Adrenal gland (tissue), 12 donors: Measurements from ENCODE around the gene CTBP2. TPM values are rescaled to one million over a fixed set of nuclear protein-coding genes. Genes with fewer than 3 reads are reported as not detected.

Experiments used
- DNase-seq, 7 donors: peaks; one replicate each; pipeline ENCODE4 v3.0.0-alpha.2; 2019 to 2020
- H3K27ac ChIP-seq, 5 donors: fragments of 200-600 bp; sonication (generic) in 4 of 5; 1 replicate in 3 of 5; 2 replicates in 2 of 5; pipeline versions ENCODE4 v1.5.1 to v1.8.0; 2016 to 2020; ENCODE audit warnings: mild to moderate bottlenecking in 1 of 5
- H3K27me3 ChIP-seq: fragments of 200-600 bp; 2 replicates; pipeline ENCODE4 v1.8.0; 2021
- H3K36me3 ChIP-seq, 2 donors: fragments of 200-600 bp; replicated peaks in 1 of 2; 1 replicate in 1 of 2; 2 replicates in 1 of 2; pipeline versions ENCODE4 v1.5.1 to v1.8.0; 2018 to 2022
- H3K4me1 ChIP-seq, 2 donors: fragments of 200-600 bp; replicated peaks in 1 of 2; 1 replicate in 1 of 2; 2 replicates in 1 of 2; pipeline versions ENCODE4 v1.5.1 to v1.8.0; 2018 to 2021
- H3K4me3 ChIP-seq, 4 donors: fragments of 200-600 bp; sonication (generic) in 3 of 4; one replicate each; pipeline ENCODE4 v1.5.1; 2016 to 2018
- H3K9me3 ChIP-seq, 3 donors: fragments of 200-600 bp; sonication (generic) in 1 of 3; replicated peaks in 1 of 3; 1 replicate in 2 of 3; 2 replicates in 1 of 3; pipeline versions ENCODE4 v1.5.1 to v1.8.0; 2016 to 2021
- CTCF ChIP-seq, 6 experiments: fragments of 450-650 bp in 4 of 6; fragments of 200-600 bp in 2 of 6; sonication (generic) in 1 of 6; IDR thresholded peaks; 1 replicate in 5 of 6; 2 replicates in 1 of 6; pipeline versions ENCODE4 v1.5.1 to v1.8.0; 2016 to 2021; ENCODE audit warnings: antibody characterized with exemption in 6 of 6, mild to moderate bottlenecking in 2 of 6, moderate library complexity in 1 of 6
- POLR2A ChIP-seq, 2 donors: fragments of 450-650 bp; IDR thresholded peaks; one replicate each; pipeline ENCODE4 v1.6.1; 2017; ENCODE audit warnings: antibody characterized with exemption in 2 of 2, mild to moderate bottlenecking in 2 of 2, moderate library complexity in 1 of 2
- WGBS, 4 donors: extraction: QIAGEN DNeasy Blood & Tissue Kit in 2 of 4; methylation state at CpG; one replicate each; pipeline versions ENCODE4 v1.1.5 to v1.1.7; 2013 to 2017; 5-methylcytosine and 5-hydroxymethylcytosine counted together
- intact Hi-C, 2 donors: fragments of 100-400 bp; cut with DNase I; formaldehyde crosslinking; loops; one replicate each; pipeline versions ENCODE4 v1.14.1 to v1.15.0; 2022 to 2023
- polyA plus RNA-seq, 3 donors: library from polyadenylated mRNA; stranded (reverse); fragments of 200-250 nt in 2 of 3; fragments of 350-450 nt in 1 of 3; fragmentation: Illumina TruSeq in 1 of 3; extraction: RNeasy Lipid Tissue Mini Kit (QIAGEN cat#74804) in 1 of 3; gene quantifications; one replicate each; pipeline ENCODE4 v1.2.3, GENCODE V29; 2013 to 2014
- total RNA-seq, 9 donors: library from RNA; depleted of rRNA in 4 of 9; stranded (reverse); fragments of >200 nt in 4 of 9; fragments of 120-200 nt in 1 of 9; fragmentation: NEBNext Ultra II Directional in 1 of 9; extraction: Animal tissue kit (Norgen Biotek cat#: 25700) in 1 of 9; gene quantifications; one replicate each; pipeline versions ENCODE4 v1.1.0 to v1.2.4, GENCODE V29; 2013 to 2023
- donor health status: healthy with polysubstance abuse.
- donor health status: Bipolar disorder and iron deficiency.
- donor health status: DM: yes; HTN: yes; CAD: no.
- donor health status: DM: no; HTN: no; CAD: no.
- donor health status: DM: no; HTN: no; CAD: no.
- donor health status: DM: yes; HTN: yes; CAD: no.

Gene CTBP2
- total and polyA plus RNA-seq, 12 donors: 25.3 to 66.5 (median 45.7) TPM

GRCh38 chr10:125064681-125065492 lies 95.5 kb downstream of the CTBP2 start:
- TF ChIP-seq CTCF (IDR thresholded peaks at IDR 0.05) (no peak), POLR2A (IDR thresholded peaks at IDR 0.05) (no peak)
- Histone ChIP-seq H3K27me3 (no peaks in the 10 kb centered on the region), H3K4me1 (peaks cover 22 to 59% of the 10 kb centered on the region in 2 donors), H3K27ac (peak overlapping the region in 4 of 5 donors; percentile 9 to 95 (median 58)), H3K36me3 (no peaks in the 10 kb centered on the region), H3K4me3 (no peak overlapping the region), H3K9me3 (no peaks in the 10 kb centered on the region)
- intact Hi-C loops: loop anchor here in 1 of 2 donors (5.0 kb wide), 1 partner anchor 73 kb away; no protein-coding TSS in a partner anchor
- WGBS, 4 donors: 41 to 51% (median 49%) methylated on average over 8 of the region's 8 CpGs
- no peak for DNase-seq

- no peak for DNase-seq
- H3K27me3 ChIP-seq: no peaks in the 10 kb centered on the region
- WGBS, 4 donors: 88 to 92% (median 91%) methylated on average over 23 of the region's 23 CpGs
- no peaks in the 10 kb centered on the region for H3K9me3 ChIP-seq
- intact Hi-C loops: loop anchor here in 1 of 2 donors (5.0 kb wide), 1 partner anchor 71 kb away; no protein-coding TSS in a partner anchor
- H3K27ac ChIP-seq: peak overlapping the region in 2 of 5 donors; percentile 81 to 95
- H3K36me3 ChIP-seq: no peaks in the 10 kb centered on the region
- peaks cover 26 to 67% of the 10 kb centered on the region in 2 donors for H3K4me1 ChIP-seq
- no peak overlapping the region for H3K4me3 ChIP-seq
- TF ChIP-seq POLR2A (IDR thresholded peaks at IDR 0.05) (no peak), CTCF (IDR thresholded peaks at IDR 0.05) (no peak)
These were observed 97.0 kb downstream of the CTBP2 start for GRCh38 chr10:125063256-125063925.

GRCh38 chr10:125062914-125063230 lies 97.5 kb downstream of the CTBP2 start:
- 61 to 77% (median 72%) methylated on average over 8 to 9 of the region's 9 CpGs for WGBS, 4 donors
- TF ChIP-seq CTCF (IDR thresholded peaks at IDR 0.05) (no peak), POLR2A (IDR thresholded peaks at IDR 0.05) (no peak)
- H3K27ac ChIP-seq: peak overlapping the region in 2 of 5 donors; percentile 81 to 95
- DNase-seq: no peak
- no peaks in the 10 kb centered on the region for H3K27me3 ChIP-seq
- no peak overlapping the region for H3K4me3 ChIP-seq
- intact Hi-C loops: loop anchor here in 1 of 2 donors (5.0 kb wide), 1 partner anchor 71 kb away; no protein-coding TSS in a partner anchor
- H3K36me3 ChIP-seq: no peaks in the 10 kb centered on the region
- no peaks in the 10 kb centered on the region for H3K9me3 ChIP-seq
- peaks cover 32 to 72% of the 10 kb centered on the region in 2 donors for H3K4me1 ChIP-seq

GRCh38 chr10:125062227-125062913 lies 98.0 kb downstream of the CTBP2 start:
- H3K27me3 ChIP-seq: no peaks in the 10 kb centered on the region
- DNase-seq: no peak
- peak overlapping the region in 2 of 5 donors; percentile 81 to 95 for H3K27ac ChIP-seq
- peaks cover 34 to 76% of the 10 kb centered on the region in 2 donors for H3K4me1 ChIP-seq
- TF ChIP-seq CTCF (IDR thresholded peaks at IDR 0.05): no peak
- TF ChIP-seq POLR2A (IDR thresholded peaks at IDR 0.05): no peak
- no peaks in the 10 kb centered on the region for H3K9me3 ChIP-seq
- intact Hi-C loops: loop anchor here in 1 of 2 donors (5.0 kb wide), 1 partner anchor 70 kb away; no protein-coding TSS in a partner anchor
- WGBS, 4 donors: 78 to 87% (median 86%) methylated on average over 17 to 18 of the region's 18 CpGs
- no peaks in the 10 kb centered on the region for H3K36me3 ChIP-seq
- no peak overlapping the region for H3K4me3 ChIP-seq
